Measurements from ENCODE around the gene SCLT1. TPM values are rescaled to one million over a fixed set of nuclear protein-coding genes. Genes with fewer than 3 reads are reported as not detected.

Gene SCLT1
- total RNA-seq, 1 experiment from 2014 or later: 13.3 TPM

GRCh38 chr4:128930051-128930450 lies 163.3 kb downstream of the SCLT1 start:
- RAD21 ChIA-PET (ENCODE audit: low non-redundant PET in 1 of 2, low total read pairs in 2 of 2, uncharacterized antibody in 2 of 2, unreplicated experiment in 2 of 2): no interaction called here
- no peaks in the 10 kb centered on the region for H3K79me2 ChIP-seq (ENCODE audit: insufficient read depth, low read length)
- TF ChIP-seq POLR2A (IDR thresholded peaks at IDR 0.05; ENCODE audit: borderline replicate concordance, extremely low read depth, insufficient read depth, insufficient read length): no peak
- TF ChIP-seq ELF1 (IDR thresholded peaks at IDR 0.05; ENCODE audit: borderline replicate concordance, low read depth): no peak
- no peak for TF ChIP-seq POLR2AphosphoS5 (IDR thresholded peaks at IDR 0.05; ENCODE audit: low read depth, low read length)
- no peak for TF ChIP-seq MAX (IDR thresholded peaks at IDR 0.05)
- TF ChIP-seq EGR1 (IDR thresholded peaks at IDR 0.05; ENCODE audit: low read depth): no peak
- TF ChIP-seq YY1 (IDR thresholded peaks at IDR 0.05; ENCODE audit: extremely low read depth, insufficient replicate concordance, low read depth, low read length): no peak
- no peak for TF ChIP-seq ZFX (IDR thresholded peaks at IDR 0.05)
- TF ChIP-seq CEBPB (IDR thresholded peaks at IDR 0.05; ENCODE audit: low read depth): no peak
- no peak for TF ChIP-seq SIN3A (IDR thresholded peaks at IDR 0.05; ENCODE audit: low read depth)
- TF ChIP-seq, protein P1, sequence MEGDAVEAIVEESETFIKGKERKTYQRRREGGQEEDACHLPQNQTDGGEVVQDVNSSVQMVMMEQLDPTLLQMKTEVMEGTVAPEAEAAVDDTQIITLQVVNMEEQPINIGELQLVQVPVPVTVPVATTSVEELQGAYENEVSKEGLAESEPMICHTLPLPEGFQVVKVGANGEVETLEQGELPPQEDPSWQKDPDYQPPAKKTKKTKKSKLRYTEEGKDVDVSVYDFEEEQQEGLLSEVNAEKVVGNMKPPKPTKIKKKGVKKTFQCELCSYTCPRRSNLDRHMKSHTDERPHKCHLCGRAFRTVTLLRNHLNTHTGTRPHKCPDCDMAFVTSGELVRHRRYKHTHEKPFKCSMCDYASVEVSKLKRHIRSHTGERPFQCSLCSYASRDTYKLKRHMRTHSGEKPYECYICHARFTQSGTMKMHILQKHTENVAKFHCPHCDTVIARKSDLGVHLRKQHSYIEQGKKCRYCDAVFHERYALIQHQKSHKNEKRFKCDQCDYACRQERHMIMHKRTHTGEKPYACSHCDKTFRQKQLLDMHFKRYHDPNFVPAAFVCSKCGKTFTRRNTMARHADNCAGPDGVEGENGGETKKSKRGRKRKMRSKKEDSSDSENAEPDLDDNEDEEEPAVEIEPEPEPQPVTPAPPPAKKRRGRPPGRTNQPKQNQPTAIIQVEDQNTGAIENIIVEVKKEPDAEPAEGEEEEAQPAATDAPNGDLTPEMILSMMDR (IDR thresholded peaks at IDR 0.05 in 2 of 3, conservative IDR thresholded peaks at IDR 0.05 in 1 of 3; ENCODE audit: borderline replicate concordance in 1 of 3, insufficient read depth in 1 of 3, low read depth in 2 of 3, low read length in 2 of 3): no peak
- TF ChIP-seq, protein P2, sequence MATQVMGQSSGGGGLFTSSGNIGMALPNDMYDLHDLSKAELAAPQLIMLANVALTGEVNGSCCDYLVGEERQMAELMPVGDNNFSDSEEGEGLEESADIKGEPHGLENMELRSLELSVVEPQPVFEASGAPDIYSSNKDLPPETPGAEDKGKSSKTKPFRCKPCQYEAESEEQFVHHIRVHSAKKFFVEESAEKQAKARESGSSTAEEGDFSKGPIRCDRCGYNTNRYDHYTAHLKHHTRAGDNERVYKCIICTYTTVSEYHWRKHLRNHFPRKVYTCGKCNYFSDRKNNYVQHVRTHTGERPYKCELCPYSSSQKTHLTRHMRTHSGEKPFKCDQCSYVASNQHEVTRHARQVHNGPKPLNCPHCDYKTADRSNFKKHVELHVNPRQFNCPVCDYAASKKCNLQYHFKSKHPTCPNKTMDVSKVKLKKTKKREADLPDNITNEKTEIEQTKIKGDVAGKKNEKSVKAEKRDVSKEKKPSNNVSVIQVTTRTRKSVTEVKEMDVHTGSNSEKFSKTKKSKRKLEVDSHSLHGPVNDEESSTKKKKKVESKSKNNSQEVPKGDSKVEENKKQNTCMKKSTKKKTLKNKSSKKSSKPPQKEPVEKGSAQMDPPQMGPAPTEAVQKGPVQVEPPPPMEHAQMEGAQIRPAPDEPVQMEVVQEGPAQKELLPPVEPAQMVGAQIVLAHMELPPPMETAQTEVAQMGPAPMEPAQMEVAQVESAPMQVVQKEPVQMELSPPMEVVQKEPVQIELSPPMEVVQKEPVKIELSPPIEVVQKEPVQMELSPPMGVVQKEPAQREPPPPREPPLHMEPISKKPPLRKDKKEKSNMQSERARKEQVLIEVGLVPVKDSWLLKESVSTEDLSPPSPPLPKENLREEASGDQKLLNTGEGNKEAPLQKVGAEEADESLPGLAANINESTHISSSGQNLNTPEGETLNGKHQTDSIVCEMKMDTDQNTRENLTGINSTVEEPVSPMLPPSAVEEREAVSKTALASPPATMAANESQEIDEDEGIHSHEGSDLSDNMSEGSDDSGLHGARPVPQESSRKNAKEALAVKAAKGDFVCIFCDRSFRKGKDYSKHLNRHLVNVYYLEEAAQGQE (IDR thresholded peaks at IDR 0.05; ENCODE audit: low read depth): no peak
- no peak for TF ChIP-seq TCF7L2 (IDR thresholded peaks at IDR 0.05; ENCODE audit: borderline replicate concordance, extremely low read depth, insufficient read depth, insufficient read length)
- H3K27me3 ChIP-seq (ENCODE audit: insufficient read depth, low read length): no peaks in the 10 kb centered on the region
- H3K4me2 ChIP-seq (ENCODE audit: low read length): no peak overlapping the region
- 0 out of 4 replicates have a peak, but pooled peaks cover 0 to 4% of the 10 kb centered on the region in 2 experiments for H3K9me3 ChIP-seq (ENCODE audit: control insufficient read depth in 1 of 2, insufficient read depth in 1 of 2, low read depth in 1 of 2, low read length in 2 of 2)
- BruUV-seq (replicated peaks): no TSS peak
- H3K27ac ChIP-seq (ENCODE audit: low read depth, low read length): no peak overlapping the region
- POLR2A ChIA-PET: no interaction called here
- H3K36me3 ChIP-seq (ENCODE audit: control insufficient read depth in 1 of 2, insufficient read depth in 2 of 2, low read length in 2 of 2): no peaks in the 10 kb centered on the region
- intact Hi-C loops (cut with micrococcal nuclease): no loop called here
- H4K20me1 ChIP-seq (ENCODE audit: insufficient read depth): no peaks in the 10 kb centered on the region
- ATAC-seq: no peak
- CTCF ChIA-PET: no interaction called here
- no peaks in the 10 kb centered on the region for H3K4me1 ChIP-seq (ENCODE audit: control insufficient read depth in 1 of 2, insufficient read depth in 2 of 2, low read length in 2 of 2)
- H2AFZ ChIP-seq (ENCODE audit: low read depth, low read length, poor library complexity, severe bottlenecking): no peak overlapping the region
- no peaks in the 10 kb centered on the region for H3K9me2 ChIP-seq (ENCODE audit: insufficient read depth)
- DNase-seq (ENCODE audit: low read depth, low spot score): no peak
- H3K9ac ChIP-seq (ENCODE audit: low read length): no peak overlapping the region
- no peak overlapping the region for H3K4me3 ChIP-seq (replicated peaks in 1 of 2; ENCODE audit: low read depth in 1 of 2, low read length in 2 of 2)

Data from HCT116 (cell line).